Activated CD8-positive, alpha-beta T cell treated with anti-CD3 and anti-CD28 coated beads for 36 hours (primary cell): ENCODE data around the gene SLC38A2. TPM values are rescaled to one million over a fixed set of nuclear protein-coding genes. Genes with fewer than 3 reads are reported as not detected.

Experiments used
- ATAC-seq: fragments of 200-7000 bp; cut with Tn5 transposase; one replicate; pipeline ENCODE4 v1.10.0; 2021; ENCODE audit warnings: mild to moderate bottlenecking, moderate library complexity
- CTCF ChIA-PET: fragments of 350-600 bp; sonication (Branson Sonifier 250); formaldehyde crosslinking; loops from one replicate; lab custom pipeline; 2021; ENCODE audit warnings: antibody characterized with exemption; lab: Charles Lee
- POLR2A ChIA-PET: fragments of 350-600 bp; sonication (Branson Sonifier 250); formaldehyde crosslinking; loops from one replicate; lab custom pipeline; 2021; ENCODE audit warnings: antibody characterized with exemption; lab: Charles Lee
- DNase-seq: peaks from one replicate; pipeline ENCODE4 v3.0.0-alpha.2; 2020
- H3K27ac Mint-ChIP-seq: one replicate; pipeline ENCODE4 v1.8.0; 2021; ENCODE audit warnings: mild to moderate bottlenecking, mixed read lengths
- H3K27me3 Mint-ChIP-seq: one replicate; pipeline ENCODE4 v1.8.0; 2021; ENCODE audit warnings: mixed read lengths
- H3K36me3 Mint-ChIP-seq: one replicate; pipeline ENCODE4 v1.8.0; 2021; ENCODE audit warnings: low read depth, mixed read lengths
- H3K4me1 Mint-ChIP-seq: one replicate; pipeline ENCODE4 v1.8.0; 2021; ENCODE audit warnings: low read depth, mixed read lengths
- H3K4me3 Mint-ChIP-seq: one replicate; pipeline ENCODE4 v1.8.0; 2021; ENCODE audit warnings: mild to moderate bottlenecking, moderate library complexity, mixed read lengths
- H3K9me3 Mint-ChIP-seq: one replicate; pipeline ENCODE4 v1.8.0; 2021; ENCODE audit warnings: mixed read lengths
- CTCF ChIP-seq: fragments of 200-600 bp; IDR thresholded peaks from one replicate; pipeline ENCODE4 v1.8.0; 2022; ENCODE audit warnings: antibody characterized with exemption, mild to moderate bottlenecking
- intact Hi-C: fragments of 100-400 bp; cut with micrococcal nuclease; formaldehyde crosslinking; loops from one replicate; pipeline ENCODE4 v1.10.0; 2022
- total RNA-seq, 2 experiments: library from RNA; stranded (reverse); gene quantifications; one replicate each; pipeline ENCODE4 v1.2.3, GENCODE V29; 2021

SLC38A2 gene
- 100 to 1,000 TPM; 216 to 219 TPM for total RNA-seq

GRCh38 chr12:46372544-46373300 is at the start of gene SLC38A2:
Gene SLC38A2 (minus strand): TSS chr12:46372773. CDS start chr12:46371293, 1,480 bp downstream.
- Mint-ChIP-seq H3K9me3 (no peaks in the 10 kb centered on the region), H3K36me3 (peaks cover 45% of the 10 kb centered on the region), H3K27ac (peak within 1 kb of the TSS; percentile 99), H3K27me3 (peaks cover 4% of the 10 kb centered on the region), H3K4me3 (peak within 1 kb of the TSS; percentile 96), H3K4me1 (peaks cover 52% of the 10 kb centered on the region)
- ATAC-seq (peak; percentile 86), DNase-seq (peak; percentile 97)
- intact Hi-C loops = loop anchor here (5.0 to 10.0 kb wide), 6 partner anchors 85 to 378 kb away; partner anchors contain the start of genes SCAF11 and SLC38A1
- ChIA-PET CTCF (interaction anchor here (1.0 to 1.4 kb wide), 2 partner anchors 102 to 248 kb away, joined by 3 to 4 read pairs; no protein-coding TSS in a partner anchor), POLR2A (interaction anchor here (0.9 to 8.0 kb wide), 12 partner anchors 10 to 381 kb away, joined by 3 to 98 read pairs (median 5); partner anchors contain the start of gene SLC38A1)
- no peak for TF ChIP-seq CTCF

- CTCF ChIA-PET = interaction anchor here (1.4 kb wide), 1 partner anchor 294 kb away, joined by 3 read pairs; no protein-coding TSS in a partner anchor
- no peak overlapping the region for H3K27ac Mint-ChIP-seq
- peaks cover 8% of the 10 kb centered on the region for H3K36me3 Mint-ChIP-seq
- H3K4me3 Mint-ChIP-seq = no peak overlapping the region
- intact Hi-C loops = no loop called here
- no peaks in the 10 kb centered on the region for H3K27me3 Mint-ChIP-seq
- POLR2A ChIA-PET = no interaction called here
- no peak for ATAC-seq
- no peak for DNase-seq
- no peaks in the 10 kb centered on the region for H3K4me1 Mint-ChIP-seq
- no peak for TF ChIP-seq CTCF
- H3K9me3 Mint-ChIP-seq = peaks cover 12% of the 10 kb centered on the region
Measured at GRCh38 chr12:46419675-46420074, 47.1 kb upstream of the SLC38A2 start.

GRCh38 chr12:46415552-46415951 is 43.0 kb upstream of the SLC38A2 start:
- ATAC-seq (no peak), DNase-seq (no peak)
- Mint-ChIP-seq H3K4me1 (no peaks in the 10 kb centered on the region), H3K36me3 (no peaks in the 10 kb centered on the region), H3K4me3 (no peak overlapping the region), H3K9me3 (peaks cover 6% of the 10 kb centered on the region), H3K27me3 (no peaks in the 10 kb centered on the region), H3K27ac (no peak overlapping the region)
- no peak for TF ChIP-seq CTCF
- POLR2A ChIA-PET = no interaction called here
- CTCF ChIA-PET = no interaction called here
- intact Hi-C loops = no loop called here

GRCh38 chr12:46414591-46415268 is 42.2 kb upstream of the SLC38A2 start:
- intact Hi-C loops = no loop called here
- POLR2A ChIA-PET = no interaction called here
- H3K27ac Mint-ChIP-seq = no peak overlapping the region
- CTCF ChIA-PET = no interaction called here
- peaks cover 5% of the 10 kb centered on the region for H3K9me3 Mint-ChIP-seq
- H3K27me3 Mint-ChIP-seq = no peaks in the 10 kb centered on the region
- ATAC-seq = no peak
- no peak for TF ChIP-seq CTCF
- no peak for DNase-seq
- H3K4me1 Mint-ChIP-seq = no peaks in the 10 kb centered on the region
- H3K4me3 Mint-ChIP-seq = no peak overlapping the region
- no peaks in the 10 kb centered on the region for H3K36me3 Mint-ChIP-seq

- no peak for TF ChIP-seq CTCF
- ATAC-seq (no peak), DNase-seq (no peak)
- Mint-ChIP-seq H3K27me3 (no peaks in the 10 kb centered on the region), H3K4me1 (no peaks in the 10 kb centered on the region), H3K27ac (no peak overlapping the region), H3K4me3 (no peak overlapping the region), H3K9me3 (no peaks in the 10 kb centered on the region), H3K36me3 (no peaks in the 10 kb centered on the region)
- ChIA-PET CTCF (no interaction called here), POLR2A (no interaction called here)
- intact Hi-C loops = no loop called here
Measured at GRCh38 chr12:46413368-46413767, 40.8 kb upstream of the SLC38A2 start.
